OCI-LY3 (cell line): ENCODE data around the gene ABLIM2.

ENCODE experiments used
- CTCF ChIP-seq: fragments of 200-600, 300-600 bp; sonication (generic); IDR thresholded peaks from 2 replicates; pipeline ENCODE4 v1.5.1; 2014; ENCODE audit warnings: antibody characterized with exemption, low read length, low read depth
- EZH2phosphoT487 ChIP-seq: fragments of 200-600 bp; shearing (Covaris generic); IDR thresholded peaks from 2 replicates; pipeline ENCODE4 v1.6.1; 2018; ENCODE audit warnings: antibody characterized with exemption, mixed run types, low read depth

GRCh38 chr4:8061145-8061544, 97.5 kb downstream of the ABLIM2 start:
- no peak for TF ChIP-seq CTCF
- TF ChIP-seq EZH2phosphoT487: no peak
